Measurements from ENCODE around the gene ABCA4.
"Not testable (repeated sequence)": the region's sequence is repeated elsewhere in the genome, so short reads cannot be mapped to it uniquely, and the experiment has no call there.

The ABCA4 gene

GRCh38 chr1:94120991-94121390, at the start of gene ABCA4:
Gene ABCA4, minus strand, starts transcription at chr1:94121148. Its CDS starts 103 bp downstream, at chr1:94121045.
- DNase-seq: no peak

DNA sequence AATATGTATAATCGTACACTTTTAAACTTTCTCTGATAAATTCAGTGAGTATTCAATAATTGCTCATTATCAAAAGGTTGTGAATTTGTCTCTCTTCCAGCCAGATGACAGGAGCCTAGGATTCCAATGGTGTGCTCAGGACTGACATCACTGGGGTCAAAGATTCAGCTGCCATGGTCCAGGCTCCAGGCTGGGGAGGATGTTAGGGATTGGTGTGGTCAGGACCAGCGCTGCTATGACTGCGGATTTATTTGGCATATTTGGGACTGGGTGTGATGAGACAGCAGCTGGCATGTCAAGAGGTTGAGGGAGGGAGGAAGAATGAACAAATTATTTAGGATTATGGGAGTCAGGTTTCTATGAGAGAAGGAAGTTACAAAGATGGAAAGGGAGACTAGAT, 48.2 kb upstream of the ABCA4 start:
- no peak for DNase-seq

DNA sequence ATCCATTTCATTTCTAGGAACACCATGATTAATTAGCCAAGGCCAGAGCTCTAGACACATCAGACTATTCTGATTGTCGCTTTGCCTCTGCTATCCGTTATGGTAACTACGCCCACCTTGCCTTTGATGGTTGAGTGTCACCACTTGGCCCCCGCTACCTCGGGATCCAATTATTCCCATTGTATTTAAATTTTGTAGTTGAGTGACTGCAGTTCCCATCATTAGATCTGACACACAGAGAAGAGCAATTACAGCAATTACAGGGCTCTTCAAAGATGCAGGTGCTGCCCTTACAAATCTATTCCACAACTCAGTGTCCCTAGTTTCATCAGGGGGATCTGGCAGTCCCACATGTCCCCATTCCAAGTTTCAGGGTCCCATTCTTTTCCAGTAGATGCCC, 44.9 kb upstream of the ABCA4 start:
- no peak for DNase-seq

DNA sequence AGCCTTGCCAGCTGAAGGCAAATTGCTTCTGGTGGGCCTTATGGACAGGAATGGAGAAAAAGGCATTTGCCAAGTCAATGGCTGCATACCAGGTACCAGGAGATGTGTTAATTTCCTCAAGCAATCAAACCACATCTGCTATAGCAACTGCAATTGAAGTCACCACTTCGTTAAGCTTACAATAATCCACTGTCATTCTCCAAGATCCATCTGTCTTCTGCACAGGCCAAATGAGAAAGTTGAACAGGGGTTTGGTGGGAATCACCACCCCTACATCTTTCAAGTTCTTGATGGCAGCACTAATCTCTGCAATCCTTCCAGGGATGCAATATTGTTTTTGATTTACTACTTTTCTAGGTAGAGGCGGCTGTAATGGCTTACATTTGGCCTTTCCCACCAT, 43.9 kb upstream of the ABCA4 start:
- DNase-seq: not testable (repeated sequence)

GRCh38 chr1:94164121-94164520, 43.2 kb upstream of the ABCA4 start:
- DNase-seq: not testable (repeated sequence)

GRCh38 chr1:94163249-94163648, 42.3 kb upstream of the ABCA4 start:
- not testable (repeated sequence) for DNase-seq

DNA sequence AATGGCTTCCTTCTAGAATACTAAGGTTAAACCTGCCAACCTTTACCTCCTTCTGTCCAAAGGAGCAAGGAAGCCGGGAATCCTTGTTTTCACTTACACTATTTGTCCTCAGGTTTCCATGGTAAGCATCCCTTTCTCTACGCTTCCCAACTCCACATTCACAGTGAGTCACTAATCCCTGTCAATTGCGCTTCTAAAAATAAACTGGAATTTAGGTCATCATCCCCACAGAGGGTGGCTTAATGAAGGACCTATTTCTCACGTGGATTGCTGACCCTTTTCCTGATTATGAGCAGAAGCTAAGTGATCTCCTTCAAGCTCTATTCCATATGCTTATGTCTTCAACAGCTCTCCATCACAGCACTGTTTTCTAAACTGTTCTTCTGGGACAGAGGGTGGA, 39.9 kb upstream of the ABCA4 start:
- peak; percentile 11 for DNase-seq

DNA sequence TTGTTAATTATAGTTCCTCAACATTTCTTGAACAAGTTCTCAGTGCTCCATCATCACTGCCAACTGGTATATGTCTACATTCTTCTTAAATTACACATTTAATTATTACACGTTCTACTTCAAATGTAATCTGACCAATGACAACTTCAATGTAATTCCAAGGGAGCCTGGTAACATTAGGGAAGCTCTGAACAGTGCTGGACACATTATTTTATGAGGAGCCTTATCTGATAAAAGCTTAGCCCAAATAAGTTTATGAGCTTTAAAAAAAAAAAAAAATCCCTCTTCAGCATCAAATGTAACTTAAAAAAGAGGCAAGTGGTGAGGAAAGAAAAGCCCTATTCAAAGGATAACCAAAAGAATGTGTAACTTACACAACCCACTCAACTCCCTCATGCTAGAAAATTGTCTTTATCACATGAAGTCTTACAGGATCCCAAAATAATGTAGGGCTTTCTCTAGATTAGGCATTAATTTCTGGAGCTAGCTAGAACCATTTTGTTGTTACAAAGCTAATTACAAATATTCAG, 35.2 kb upstream of the ABCA4 start:
- no peak for DNase-seq

DNA sequence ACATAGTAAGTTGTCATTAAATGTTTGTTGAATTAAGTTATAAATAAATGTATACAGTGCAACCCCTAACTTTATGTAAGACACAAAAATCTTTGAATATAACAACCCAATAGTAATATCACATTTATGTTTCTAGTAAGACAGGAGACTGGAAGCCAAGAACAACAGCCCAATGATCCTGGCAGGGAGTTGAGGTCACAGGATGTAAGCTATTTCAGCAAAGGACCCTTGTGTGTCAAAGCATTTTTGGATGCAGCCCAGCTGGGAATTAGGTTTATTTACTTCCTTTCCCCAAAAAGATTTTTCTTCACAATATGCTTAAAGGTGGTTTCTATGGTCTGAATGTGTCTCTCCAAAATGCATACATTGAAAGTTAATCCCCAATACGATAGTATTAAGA, 34.0 kb upstream of the ABCA4 start:
- DNase-seq: no peak

DNA sequence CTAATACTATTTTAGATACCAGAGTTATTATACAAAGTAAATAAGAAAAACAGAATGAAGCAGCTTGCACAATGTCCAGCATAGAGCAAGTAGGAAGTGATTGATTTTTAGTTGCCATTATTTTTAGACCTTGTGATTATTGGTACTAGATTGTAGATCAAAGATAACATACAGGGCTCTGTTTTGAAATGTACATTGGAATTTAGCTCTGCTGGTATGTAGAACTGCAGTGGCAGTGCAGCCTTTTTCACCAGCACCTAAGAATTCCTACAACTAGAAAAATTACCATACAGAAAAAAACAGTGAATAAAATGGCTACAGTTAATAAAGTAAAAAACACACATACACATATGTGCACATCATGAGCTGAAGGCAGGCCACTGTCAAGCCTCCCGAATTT, 32.2 kb upstream of the ABCA4 start:
- DNase-seq: no peak

GRCh38 chr1:94149166-94149565, 28.2 kb upstream of the ABCA4 start:
- DNase-seq: not testable (repeated sequence)

DNA sequence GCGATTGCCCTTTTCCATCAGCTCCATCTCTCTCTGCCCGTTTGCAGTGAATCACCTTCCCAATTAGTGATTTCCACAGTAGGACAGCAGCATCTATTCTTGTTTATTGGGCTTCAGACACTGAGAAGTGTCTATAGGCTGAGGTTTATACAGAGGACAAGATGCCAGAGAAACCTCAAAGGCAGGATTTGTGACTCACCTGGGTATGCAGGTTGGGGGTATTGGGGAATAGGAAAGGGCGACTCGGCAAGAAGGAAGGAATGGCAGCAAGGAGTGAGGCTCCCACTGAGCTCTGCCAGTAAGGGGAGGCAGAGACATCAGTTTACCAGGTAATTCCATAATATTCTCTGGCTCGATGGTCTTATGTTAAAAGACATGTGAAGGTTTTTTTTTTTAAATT, 25.3 kb upstream of the ABCA4 start:
- no peak for DNase-seq

DNA sequence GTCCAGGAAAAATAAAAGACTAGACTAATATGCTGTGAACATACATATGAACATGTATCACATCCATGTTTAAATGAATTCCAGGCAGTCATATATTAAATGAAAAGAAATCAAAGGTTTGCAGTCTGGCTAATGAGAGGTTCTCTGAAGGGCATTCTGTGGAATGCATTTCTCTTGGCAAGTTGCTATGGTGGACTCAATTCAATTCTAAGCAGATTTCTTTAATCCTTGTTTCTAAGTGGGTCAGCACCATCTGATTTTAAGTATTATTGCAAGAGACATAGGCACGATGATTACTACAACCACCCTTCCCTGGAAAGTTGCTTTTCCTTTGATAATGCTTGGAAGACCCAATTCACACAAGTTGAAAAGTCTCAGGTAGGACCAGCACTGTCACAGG, 23.9 kb upstream of the ABCA4 start:
- DNase-seq: no peak

GRCh38 chr1:94143809-94144176, 22.8 kb upstream of the ABCA4 start:
- DNase-seq: no peak

DNA sequence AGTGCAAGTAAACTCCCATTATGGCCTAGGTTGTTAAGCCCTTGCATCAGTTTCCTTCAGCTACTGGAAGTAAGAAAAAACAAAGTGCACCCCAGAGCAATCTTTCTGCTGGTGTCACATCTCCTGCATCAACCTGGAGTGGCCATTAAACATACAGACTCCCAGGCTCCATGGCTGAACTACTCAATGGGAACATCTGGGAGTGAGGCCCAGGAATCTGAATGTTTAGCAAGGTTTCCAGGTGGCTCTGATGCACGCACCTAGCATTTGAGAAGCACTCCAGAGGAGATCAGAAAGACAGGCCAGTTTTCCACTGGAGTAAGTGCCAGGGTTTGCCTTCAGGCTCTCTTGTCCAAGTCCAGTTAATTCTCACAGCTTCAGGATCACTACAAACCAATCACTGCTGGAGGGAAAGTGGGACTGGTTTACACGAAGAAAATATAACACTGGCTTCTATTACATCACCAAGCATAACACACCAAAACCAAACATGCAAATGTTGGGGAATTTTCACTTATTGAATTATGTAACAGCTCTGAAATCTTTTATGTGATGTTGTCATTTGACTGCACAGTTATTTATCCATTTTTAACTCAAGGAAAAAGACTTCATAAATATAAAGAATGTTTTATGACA, 22.3 kb upstream of the ABCA4 start:
- DNase-seq: no peak

DNA sequence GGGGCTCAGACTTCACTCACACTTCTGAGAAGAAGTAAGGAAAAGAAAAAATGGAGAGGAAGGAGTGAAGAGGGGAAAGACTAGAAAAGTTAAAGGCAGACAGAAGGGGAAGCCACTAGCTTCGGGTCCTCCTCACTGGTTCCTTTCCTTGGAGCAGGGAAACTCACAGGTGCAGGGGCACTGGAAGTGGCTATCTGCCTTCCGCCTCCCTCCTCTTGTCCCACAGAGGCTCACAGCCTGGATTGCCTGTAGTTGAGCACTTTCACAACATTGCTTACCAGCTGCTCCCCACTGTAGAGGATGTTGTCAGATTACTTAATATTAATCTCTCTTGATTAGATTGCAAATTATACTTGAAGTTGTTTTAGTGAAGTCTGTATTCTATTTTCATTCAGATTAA, 21.6 kb upstream of the ABCA4 start:
- no peak for DNase-seq

DNA sequence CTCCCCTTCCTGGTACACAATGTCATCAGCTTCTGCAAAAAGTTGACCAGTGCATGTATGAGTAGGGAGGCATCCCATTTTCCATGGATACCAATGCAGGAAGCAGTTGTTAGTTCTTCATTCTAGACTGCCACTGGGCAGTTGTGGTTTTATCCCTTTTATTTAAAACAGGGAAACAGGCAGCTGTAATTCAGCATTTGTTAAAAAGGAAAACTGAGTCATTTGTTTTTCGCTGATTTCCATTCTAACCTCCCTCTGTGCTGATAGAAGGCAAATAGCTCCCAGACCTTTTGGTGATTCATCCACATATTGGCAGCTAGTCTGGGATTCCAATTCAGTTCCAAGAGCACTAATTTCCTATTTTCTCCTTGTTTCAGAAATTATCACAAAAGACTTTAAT, 21.1 kb upstream of the ABCA4 start:
- DNase-seq: no peak

- DNase-seq: no peak
Measured at GRCh38 chr1:94132111-94132510, 11.2 kb upstream of the ABCA4 start.

DNA sequence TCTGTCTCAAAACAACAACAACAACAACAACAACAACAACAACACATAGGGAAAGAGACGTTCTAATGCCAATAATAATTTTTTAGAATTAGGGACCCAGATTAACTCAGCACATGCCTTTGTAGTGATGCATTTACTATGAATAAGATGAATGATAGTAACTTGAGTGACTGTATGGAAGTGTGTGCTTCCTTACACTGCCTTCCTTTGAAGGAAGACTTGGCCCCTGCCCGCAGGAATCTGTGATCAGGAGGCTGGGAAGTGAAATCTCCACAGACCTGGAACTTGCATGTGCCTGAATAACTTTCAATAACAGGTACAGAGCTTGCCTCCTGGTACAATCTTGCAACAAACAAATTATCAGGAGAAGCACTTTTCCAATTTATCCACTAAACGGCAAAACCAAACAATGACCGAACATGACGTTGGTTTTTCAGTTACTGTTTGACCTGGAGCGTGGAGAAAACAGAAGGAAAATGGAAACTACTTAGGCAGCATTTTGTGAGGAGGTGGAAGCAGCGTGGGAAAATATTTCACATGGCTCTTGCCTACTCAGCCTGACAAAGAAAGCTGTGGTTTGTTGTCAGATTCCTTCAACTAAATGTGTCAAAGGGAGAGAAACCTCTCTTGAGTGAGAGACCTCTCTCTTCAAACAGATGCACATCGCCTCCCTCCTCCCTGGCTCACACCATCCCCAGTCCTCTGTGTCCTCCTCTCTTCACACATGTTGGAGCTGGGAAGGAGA, 10.1 kb upstream of the ABCA4 start:
- no peak for DNase-seq

DNA sequence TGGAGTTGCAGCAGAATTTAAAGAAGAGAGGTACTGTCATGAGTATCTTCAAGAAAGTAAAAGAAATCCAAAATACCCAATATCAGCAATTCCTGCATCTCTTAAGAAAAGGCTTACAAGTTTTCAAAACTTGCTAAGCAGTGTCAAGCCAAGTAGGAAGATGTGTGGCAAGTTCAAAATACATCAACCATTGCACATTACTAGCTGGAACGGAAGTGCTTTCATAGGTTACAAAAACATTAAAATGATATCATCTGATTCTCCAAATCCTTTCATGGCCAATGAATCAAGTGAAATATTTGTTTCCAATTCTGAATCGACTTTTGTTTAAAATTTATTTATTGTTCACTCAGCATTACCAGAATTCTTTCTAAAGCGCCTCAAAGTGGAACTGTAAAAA, 5.7 kb upstream of the ABCA4 start:
- DNase-seq: no peak

DNA sequence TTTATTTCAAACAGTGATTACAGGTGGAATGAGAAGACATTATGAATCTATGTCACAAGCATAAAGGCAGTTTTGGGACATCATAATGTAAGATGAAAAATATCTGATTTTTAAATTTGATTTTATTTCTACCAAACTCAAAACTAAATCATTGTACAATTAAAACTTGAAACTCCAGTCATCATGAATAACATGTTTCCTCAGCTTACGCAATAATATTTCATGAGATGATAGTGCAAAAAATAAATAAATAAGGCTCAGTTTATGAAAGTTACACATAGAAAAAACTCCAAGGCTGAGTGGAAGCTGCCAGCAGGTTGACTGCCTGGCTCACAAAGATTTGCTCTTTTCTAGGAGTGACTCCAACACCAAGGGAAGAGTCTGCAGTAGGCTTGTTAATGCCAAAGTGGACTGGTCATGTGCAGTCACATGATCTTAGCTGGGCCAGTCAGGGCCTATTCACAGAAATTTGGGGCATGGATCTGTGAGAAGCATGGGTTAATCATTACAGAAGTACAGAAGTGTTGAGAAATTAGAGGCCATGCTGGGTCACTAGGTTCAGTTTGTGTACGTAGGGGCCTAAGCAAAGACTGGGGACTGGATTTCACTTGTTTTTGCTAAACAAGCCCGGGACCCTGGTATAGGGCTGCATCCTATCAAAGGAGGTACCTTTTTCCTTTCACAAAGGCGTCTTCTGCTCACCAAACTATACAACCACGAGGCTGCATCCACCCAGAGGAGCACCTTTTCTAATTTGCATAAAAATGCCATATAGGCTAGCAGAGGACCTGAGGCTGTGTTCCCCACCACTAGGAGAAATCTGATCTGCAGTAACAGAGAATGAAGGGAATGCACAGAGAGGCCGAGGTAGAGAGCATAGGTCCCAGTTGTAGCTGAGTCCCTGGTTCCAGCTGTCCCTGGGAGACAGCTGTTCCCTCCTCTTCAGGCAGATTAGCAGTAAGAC, 4.9 kb upstream of the ABCA4 start:
- DNase-seq: no peak

DNA sequence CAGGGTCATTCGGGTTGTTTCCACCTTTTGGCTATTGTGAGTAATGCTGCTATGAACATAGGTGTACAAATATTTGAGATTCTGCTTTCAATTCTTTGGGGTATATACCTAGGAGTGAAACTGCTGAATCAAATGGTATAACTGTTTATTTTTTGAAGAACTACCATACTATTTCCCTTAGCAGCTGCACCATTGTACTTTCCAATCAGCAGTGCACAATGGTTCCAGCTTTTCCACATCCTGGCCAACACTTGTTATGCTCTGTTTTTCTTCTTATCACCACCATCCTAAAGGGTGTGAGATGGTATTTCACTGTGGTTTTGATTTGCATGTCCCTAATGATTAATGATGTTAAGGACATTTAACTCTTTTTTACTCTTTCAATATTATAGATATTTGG, 3.6 kb upstream of the ABCA4 start:
- no peak for DNase-seq

DNA sequence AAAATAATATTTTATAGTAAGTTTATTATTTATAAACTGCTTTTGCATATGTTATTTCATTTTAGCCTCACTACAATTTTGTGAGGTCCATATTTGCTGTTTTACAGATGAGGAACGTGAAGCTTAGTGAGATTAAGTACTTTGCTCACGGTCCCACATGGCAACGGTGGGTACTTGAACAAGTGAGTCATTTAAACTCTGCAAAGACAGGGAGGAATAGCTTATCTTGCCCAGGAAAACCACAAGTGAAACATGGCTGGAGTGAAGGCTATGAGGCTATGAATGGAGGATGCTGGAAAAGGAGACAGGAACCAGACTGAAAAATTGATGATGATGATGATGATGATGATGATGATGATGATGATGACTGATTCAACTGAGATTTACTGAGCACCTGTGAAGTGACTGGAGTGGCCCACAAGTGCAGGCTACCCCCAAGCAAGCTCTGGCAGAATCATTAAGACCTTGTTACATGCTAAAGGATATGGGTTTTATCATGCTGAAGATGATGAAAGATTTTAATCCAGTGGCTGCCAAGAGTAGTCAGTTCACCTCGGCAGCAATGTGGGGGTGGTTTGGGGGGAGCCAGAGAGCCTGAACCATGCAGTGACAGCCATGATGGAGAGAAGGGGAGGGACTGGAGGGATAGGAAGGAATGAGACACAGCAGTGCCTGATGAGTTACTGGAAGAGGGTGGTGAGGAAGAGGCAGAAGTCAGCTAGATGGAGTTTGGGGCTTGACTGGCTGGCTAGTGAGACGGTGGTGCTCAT, 1.4 kb upstream of the ABCA4 start:
- no peak for DNase-seq

Measured in T1000 (cell line).